Stimulated activated CD4-positive, alpha-beta T cell treated with anti-CD3 and anti-CD28 coated beads, Interleukin-12 subunit alpha, Interleukin-12 subunit beta, amount 100 ng/mL, for 24 hours (primary cell): ENCODE data around the gene DIS3L2.
A peak's percentile ranks its signal among the peaks of the same experiment; 100 is the strongest.
"Not testable (repeated sequence)": the region's sequence is repeated elsewhere in the genome, so short reads cannot be mapped to it uniquely, and the experiment has no call there.

ENCODE experiments used
- DNase-seq, 2 experiments: peaks; one replicate each; pipeline ENCODE4 v3.0.0-alpha.2; 2020; ENCODE audit warnings: low read depth in 2 of 2

The DIS3L2 gene

GRCh38 chr2:232320443-232320803 is 358.9 kb downstream of the DIS3L2 start:
- DNase-seq, result no peak

GRCh38 chr2:232321156-232321816 is 359.8 kb downstream of the DIS3L2 start:
- DNase-seq, result peak; percentile 28 to 48

- no peak for DNase-seq
Measured at GRCh38 chr2:232321817-232322559, 360.5 kb downstream of the DIS3L2 start.

- no peak for DNase-seq
Measured at GRCh38 chr2:232322560-232323327, 361.2 kb downstream of the DIS3L2 start.

- no peak for DNase-seq
Measured at GRCh38 chr2:232323328-232323650, 361.8 kb downstream of the DIS3L2 start.

GRCh38 chr2:232323967-232324366 is 362.5 kb downstream of the DIS3L2 start:
- DNase-seq, result not testable (repeated sequence)

GRCh38 chr2:232324778-232325177 is 363.3 kb downstream of the DIS3L2 start:
- no peak for DNase-seq

GRCh38 chr2:232325324-232326273 is 364.1 kb downstream of the DIS3L2 start:
- DNase-seq, result peak in 1 of 2 experiments; percentile 38

- not testable (repeated sequence) for DNase-seq
Measured at GRCh38 chr2:232326274-232327104, 365.0 kb downstream of the DIS3L2 start.

- DNase-seq, result peak; percentile 58 to 83
Measured at GRCh38 chr2:232327105-232328031, 365.9 kb downstream of the DIS3L2 start.

GRCh38 chr2:232328032-232328422 is 366.5 kb downstream of the DIS3L2 start:
- DNase-seq, result no peak

- no peak for DNase-seq
Measured at GRCh38 chr2:232328516-232329460, 367.3 kb downstream of the DIS3L2 start.

GRCh38 chr2:232329716-232330067 is 368.2 kb downstream of the DIS3L2 start:
- DNase-seq, result no peak

GRCh38 chr2:232330068-232330999 is 368.8 kb downstream of the DIS3L2 start:
- DNase-seq, result no peak

GRCh38 chr2:232331061-232331460 is 369.5 kb downstream of the DIS3L2 start:
- DNase-seq, result not testable (repeated sequence)

GRCh38 chr2:232331641-232332040 is 370.1 kb downstream of the DIS3L2 start:
- DNase-seq, result not testable (repeated sequence)

GRCh38 chr2:232332244-232332939 is 370.9 kb downstream of the DIS3L2 start:
- DNase-seq, result not testable (repeated sequence)
